Pons (tissue), 1 donor: ENCODE results near the gene PDE9A.
"Not testable (repeated sequence)": the region's sequence is repeated elsewhere in the genome, so short reads cannot be mapped to it uniquely, and the experiment has no call there.

Experiments used
- DNase-seq: peaks from one replicate; pipeline ENCODE4 v3.0.0-alpha.2; 2016; ENCODE audit warnings: low spot score

PDE9A gene

DNA sequence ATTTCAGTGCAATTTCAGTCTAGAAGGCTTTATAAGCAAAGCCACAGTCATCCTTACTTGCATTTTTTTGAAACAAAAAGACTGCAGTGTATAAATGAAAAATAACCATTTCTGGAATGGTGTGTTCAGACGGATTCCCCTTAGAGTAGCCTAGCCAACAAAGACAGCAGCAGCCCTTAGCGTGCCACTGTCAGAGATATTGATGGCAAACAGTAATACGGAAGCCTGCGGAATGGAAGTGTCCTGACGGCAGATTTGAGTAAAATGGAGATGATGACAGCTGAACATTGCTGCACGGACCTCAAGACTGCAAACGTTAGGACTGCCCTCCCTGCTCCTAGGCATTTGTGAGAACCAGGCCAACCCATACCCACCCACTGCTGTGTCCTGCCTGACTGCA lies 54.7 kb downstream of the PDE9A start:
- no peak for DNase-seq

GRCh38 chr21:42708916-42709315 lies 55.5 kb downstream of the PDE9A start:
- not testable (repeated sequence) for DNase-seq

DNA sequence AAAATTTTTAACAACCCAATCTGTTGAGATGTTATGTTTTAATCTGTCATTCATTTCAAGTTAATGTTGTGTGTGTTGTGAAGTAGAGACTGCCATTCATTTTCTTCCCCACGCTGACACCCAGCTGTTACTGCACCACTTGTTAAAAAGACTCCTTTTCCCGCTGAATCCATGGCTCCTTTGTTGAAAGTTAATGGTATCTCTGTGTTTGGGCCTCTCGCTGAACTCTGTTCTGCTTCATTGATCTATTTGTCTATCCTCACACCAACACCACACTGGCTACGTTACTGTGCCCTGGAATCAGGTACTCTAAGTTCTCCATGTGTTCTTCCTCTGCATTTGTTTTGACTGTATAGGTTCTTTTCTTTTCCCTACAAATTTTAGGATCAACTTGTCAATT lies 58.2 kb downstream of the PDE9A start:
- peak; percentile 29 for DNase-seq

- DNase-seq = not testable (repeated sequence)
Observed at GRCh38 chr21:42715427-42715826, 62.0 kb downstream of the PDE9A start.

GRCh38 chr21:42716074-42716473 lies 62.7 kb downstream of the PDE9A start:
- DNase-seq = no peak

- DNase-seq = not testable (repeated sequence)
Observed at GRCh38 chr21:42720484-42720883, 67.1 kb downstream of the PDE9A start.

DNA sequence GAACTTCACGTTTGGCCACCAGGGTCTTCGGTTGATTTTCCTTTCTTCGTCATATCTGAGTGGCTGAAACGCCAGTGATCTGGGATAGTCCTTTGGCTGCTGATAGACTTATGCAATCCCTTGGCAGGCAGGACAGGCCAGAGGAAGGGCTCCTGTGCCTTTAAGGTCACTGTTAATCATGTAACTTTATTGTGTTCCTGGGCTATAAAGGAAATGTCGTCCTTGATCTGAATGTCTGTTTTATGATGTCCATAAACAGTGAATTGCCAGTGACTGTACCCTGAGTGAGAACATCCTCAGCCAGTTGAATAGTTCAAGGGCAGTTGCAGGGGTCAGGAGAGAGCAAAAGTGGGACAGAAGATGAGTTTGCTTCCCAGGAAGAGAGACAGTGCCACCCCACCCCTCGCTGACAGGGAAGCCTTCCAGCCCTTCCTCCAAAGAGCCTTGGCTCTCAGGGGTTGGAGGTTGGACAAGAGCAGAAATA lies 68.0 kb downstream of the PDE9A start:
- DNase-seq = no peak

DNA sequence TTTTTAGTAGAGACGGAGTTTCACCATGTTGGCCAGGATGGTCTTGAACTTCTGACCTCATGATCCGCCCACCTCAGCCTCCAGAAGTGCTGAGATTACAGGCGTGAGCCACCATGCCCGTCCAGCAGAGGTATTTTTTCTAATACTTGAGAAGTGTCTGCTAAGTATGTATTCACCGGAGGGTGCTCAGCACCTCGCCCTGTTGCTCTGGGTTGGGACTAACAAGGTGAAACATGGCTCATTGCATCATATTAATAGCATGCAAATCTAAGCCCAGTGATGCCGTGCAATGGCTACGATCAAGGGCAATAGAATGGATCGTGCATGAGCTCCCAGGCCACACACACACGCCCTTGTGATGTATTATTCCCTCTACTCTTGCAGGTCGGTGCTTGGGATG lies 68.7 kb downstream of the PDE9A start:
- no peak for DNase-seq

GRCh38 chr21:42722808-42723473 lies 69.5 kb downstream of the PDE9A start:
- no peak for DNase-seq

GRCh38 chr21:42724226-42724920 lies 71.0 kb downstream of the PDE9A start:
- no peak for DNase-seq

GRCh38 chr21:42725416-42725930 lies 72.1 kb downstream of the PDE9A start:
- DNase-seq = no peak

- no peak for DNase-seq
Observed at GRCh38 chr21:42731264-42732032, 78.0 kb downstream of the PDE9A start.

DNA sequence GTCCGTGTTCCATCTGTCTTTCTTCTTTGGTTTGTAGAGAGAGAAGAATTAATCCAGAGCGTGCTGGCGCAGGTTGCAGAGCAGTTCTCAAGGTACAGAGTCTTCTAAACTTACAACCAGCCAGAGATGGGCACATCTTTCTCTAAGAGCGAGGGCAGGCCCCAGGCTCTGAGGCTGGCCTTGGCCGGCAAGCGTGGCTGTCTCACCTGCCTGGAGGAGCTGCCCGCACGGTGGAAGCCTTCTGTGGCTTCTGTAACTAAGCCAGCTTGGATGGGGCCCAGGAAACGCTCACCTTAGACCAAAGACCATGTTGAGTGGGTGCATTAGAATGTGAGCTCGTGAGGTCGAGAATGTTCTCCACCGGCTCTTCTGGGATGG lies 78.6 kb downstream of the PDE9A start:
- no peak for DNase-seq

GRCh38 chr21:42733037-42733627 lies 79.7 kb downstream of the PDE9A start:
- DNase-seq = peak; percentile 31

DNA sequence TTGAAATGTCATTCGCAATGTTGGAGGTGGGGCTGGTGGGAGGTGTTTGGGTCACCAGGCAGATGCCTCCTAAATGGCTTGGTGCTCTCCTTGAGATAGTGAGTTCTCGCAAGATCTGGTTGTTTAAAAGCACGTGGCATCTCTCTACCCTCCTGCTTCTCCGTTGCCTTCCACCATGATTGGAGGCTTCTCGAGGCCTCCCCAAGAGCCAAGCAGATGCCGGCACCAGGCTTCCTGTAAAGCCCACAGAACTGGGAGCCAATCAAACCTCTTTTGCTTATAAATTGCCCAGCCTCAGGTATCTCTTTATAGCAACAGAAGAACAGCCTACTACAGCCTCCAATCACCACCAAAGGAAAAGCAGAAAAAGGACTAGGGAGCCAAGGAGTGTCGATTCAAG lies 80.5 kb downstream of the PDE9A start:
- DNase-seq = no peak

- DNase-seq = no peak
Observed at GRCh38 chr21:42734323-42734971, 81.0 kb downstream of the PDE9A start.

DNA sequence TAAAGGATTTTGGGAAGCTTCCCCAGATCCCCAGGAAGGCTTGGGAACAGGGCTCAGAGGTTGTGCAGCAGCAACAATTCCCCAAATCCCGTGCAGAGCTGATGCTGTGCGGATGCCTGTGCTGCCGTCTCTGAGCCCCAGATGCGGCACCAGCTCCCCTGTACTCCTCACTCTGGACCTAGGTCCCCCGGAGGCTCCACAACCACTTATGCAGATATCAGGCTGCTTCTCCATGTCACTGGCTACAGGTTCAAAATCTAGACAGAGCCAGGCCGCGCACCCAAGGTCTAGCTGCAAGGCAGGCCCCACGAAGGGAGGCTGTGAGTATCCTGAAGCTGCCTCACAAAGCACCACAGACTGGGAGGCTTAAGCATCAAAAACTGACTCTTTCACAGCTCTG lies 81.6 kb downstream of the PDE9A start:
- no peak for DNase-seq

DNA sequence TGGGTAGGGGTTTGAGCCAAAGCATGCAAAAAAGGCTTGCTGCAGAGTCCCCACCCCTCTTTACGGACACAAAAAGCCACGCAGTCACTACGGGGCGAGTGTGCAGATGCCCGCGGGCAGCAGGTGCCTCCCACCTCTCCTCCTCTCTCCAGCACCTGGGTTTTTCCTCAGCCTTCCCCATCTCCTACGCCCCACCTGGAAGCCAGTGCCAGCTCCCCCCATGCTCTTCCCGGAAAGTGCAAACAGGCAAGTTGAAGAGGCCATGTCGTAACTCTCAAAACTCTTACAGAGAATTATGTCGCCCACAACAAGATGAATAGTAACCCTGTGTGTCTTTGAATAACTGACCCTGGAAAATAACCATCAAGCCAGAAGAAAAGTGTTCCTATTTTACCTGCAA lies 82.5 kb downstream of the PDE9A start:
- no peak for DNase-seq

GRCh38 chr21:42736646-42737350 lies 83.4 kb downstream of the PDE9A start:
- no peak for DNase-seq

GRCh38 chr21:42737951-42738590 lies 84.7 kb downstream of the PDE9A start:
- DNase-seq = peak; percentile 61
